Body of pancreas (tissue), 4 donors: ENCODE measurements around the gene TAOK3.
"Not testable (repeated sequence)": the region's sequence is repeated elsewhere in the genome, so short reads cannot be mapped to it uniquely, and the experiment has no call there.

Source experiments
- CTCF ChIP-seq, 7 experiments: fragments of 450-650 bp in 4 of 7; fragments of 200-600 bp in 3 of 7; sonication (generic) in 3 of 7; IDR thresholded peaks; one replicate each; pipeline ENCODE4 v1.5.1; 2016 to 2019; ENCODE audit warnings: antibody characterized with exemption in 7 of 7
- POLR2A ChIP-seq, 3 donors: fragments of 450-650 bp; IDR thresholded peaks; one replicate each; pipeline ENCODE4 v1.6.1; 2016; ENCODE audit warnings: antibody characterized with exemption in 3 of 3, mild to moderate bottlenecking in 2 of 3

GRCh38 chr12:118278288-118278687, 94.4 kb downstream of the TAOK3 start:
- TF ChIP-seq CTCF, POLR2A (IDR thresholded peaks at IDR 0.05): not testable (repeated sequence)
